CD4-positive, alpha-beta memory T cell (primary cell): ENCODE results near the gene TGFBR2. TPM values are rescaled to one million over a fixed set of nuclear protein-coding genes. Genes with fewer than 3 reads are reported as not detected.
A peak's percentile ranks its signal among the peaks of the same experiment; 100 is the strongest.

Source experiments
- CTCF ChIA-PET: fragments of 350-600 bp; sonication (Branson Sonifier 250); formaldehyde crosslinking; loops from one replicate; lab custom pipeline; 2021; ENCODE audit warnings: inconsistent platforms; ENCODE audit not compliant: partially characterized antibody; lab: Charles Lee
- POLR2A ChIA-PET: fragments of 350-600 bp; sonication (Branson Sonifier 250); formaldehyde crosslinking; loops from one replicate; lab custom pipeline; 2021; ENCODE audit not compliant: partially characterized antibody; lab: Charles Lee
- DNase-seq, 5 donors: peaks; one replicate each; pipeline versions ENCODE4 v3.0.0 to v3.0.0-alpha.2; 2020 to 2022; ENCODE audit warnings: mixed read lengths in 1 of 5
- H3K27ac ChIP-seq: one replicate; pipeline ENCODE4 v1.7.0; 2013; ENCODE audit warnings: low read depth, low read length
- H3K27me3 ChIP-seq: 2 replicates; pipeline ENCODE4 v1.7.0; 2013; ENCODE audit warnings: mild to moderate bottlenecking, low read length, moderate library complexity; ENCODE audit not compliant: insufficient read depth
- H3K36me3 ChIP-seq: 2 replicates; pipeline ENCODE4 v1.7.0; 2013; ENCODE audit warnings: mild to moderate bottlenecking, low read length, moderate library complexity; ENCODE audit not compliant: insufficient read depth
- H3K4me1 ChIP-seq: 2 replicates; pipeline ENCODE4 v1.7.0; 2013; ENCODE audit warnings: mild to moderate bottlenecking, low read length, moderate library complexity; ENCODE audit not compliant: insufficient read depth
- H3K4me3 ChIP-seq, 2 donors: one replicate each; pipeline ENCODE4 v1.7.0; 2013; ENCODE audit warnings: low read length in 2 of 2, mild to moderate bottlenecking in 1 of 2
- H3K9me3 ChIP-seq, 2 donors: one replicate each; pipeline ENCODE4 v1.7.0; 2013; ENCODE audit warnings: low read length in 2 of 2, control low read depth in 1 of 2; ENCODE audit not compliant: control insufficient read depth in 1 of 2
- H3K27ac Mint-ChIP-seq, 7 donors: one replicate each; pipeline ENCODE4 v1.8.0; 2020 to 2021; ENCODE audit warnings: mixed read lengths in 7 of 7, mild to moderate bottlenecking in 6 of 7, inconsistent platforms in 3 of 7, moderate library complexity in 3 of 7
- H3K27me3 Mint-ChIP-seq, 2 donors: one replicate each; pipeline ENCODE4 v1.8.0; 2020 to 2021; ENCODE audit warnings: mixed read lengths in 2 of 2
- H3K36me3 Mint-ChIP-seq, 2 donors: one replicate each; pipeline ENCODE4 v1.8.0; 2020 to 2021; ENCODE audit warnings: mixed read lengths in 2 of 2, inconsistent platforms in 1 of 2, mild to moderate bottlenecking in 1 of 2
- H3K4me1 Mint-ChIP-seq, 4 donors: one replicate each; pipeline ENCODE4 v1.8.0; 2020 to 2021; ENCODE audit warnings: mixed read lengths in 4 of 4, mild to moderate bottlenecking in 1 of 4
- H3K4me3 Mint-ChIP-seq, 8 donors: one replicate each; pipeline ENCODE4 v1.8.0; 2020 to 2021; ENCODE audit warnings: mixed read lengths in 8 of 8, mild to moderate bottlenecking in 7 of 8, moderate library complexity in 6 of 8, inconsistent platforms in 3 of 8
- H3K9me3 Mint-ChIP-seq, 8 donors: one replicate each; pipeline ENCODE4 v1.8.0; 2020 to 2021; ENCODE audit warnings: mixed read lengths in 8 of 8, mild to moderate bottlenecking in 5 of 8, inconsistent platforms in 3 of 8, moderate library complexity in 1 of 8
- intact Hi-C: fragments of 100-400 bp; cut with micrococcal nuclease; formaldehyde crosslinking; loops from one replicate; pipeline ENCODE4 v1.15.1; 2023
- polyA plus RNA-seq, 2 donors: library from polyadenylated mRNA; unstranded; fragments of 300-500 nt; fragmentation: Illumina TruSeq; gene quantifications; one replicate each; pipeline ENCODE4 v1.2.3, GENCODE V29; 2021
- total RNA-seq, 2 experiments: library from RNA; stranded (reverse); gene quantifications; one replicate each; pipeline ENCODE4 v1.2.3, GENCODE V29; 2021

TGFBR2 gene
- total and polyA plus RNA-seq, 4 experiments from 2014 or later: 58.7 to 110 (median 110) TPM

GRCh38 chr3:30632521-30632920 is 26.1 kb downstream of the TGFBR2 start:
- no peaks in the 10 kb centered on the region for H3K27me3 Mint-ChIP-seq
- Histone ChIP-seq H3K36me3 (no peaks in the 10 kb centered on the region), H3K4me1 (peaks cover 99% of the 10 kb centered on the region), H3K4me3 (no peak overlapping the region), H3K9me3 (no peaks in the 10 kb centered on the region), H3K27me3 (no peaks in the 10 kb centered on the region), H3K27ac (peak overlapping the region; percentile 60)
- no peak for DNase-seq
- H3K4me1 Mint-ChIP-seq: peaks cover 75 to 99% (median 89%) of the 10 kb centered on the region in 4 donors
- peak overlapping the region in 7 of 8 donors; percentile 20 to 80 (median 63) for H3K4me3 Mint-ChIP-seq
- H3K27ac Mint-ChIP-seq: peak overlapping the region; percentile 89 to 97 (median 95)
- CTCF ChIA-PET: interaction anchor here (1.6 to 4.9 kb wide), 2 partner anchors 12 to 18 kb away, joined by 5 to 75 read pairs; no protein-coding TSS in a partner anchor
- POLR2A ChIA-PET: interaction anchor here (0.8 to 21.0 kb wide), 7 partner anchors 10 to 61 kb away, joined by 3 to 580 read pairs (median 10); partner anchors contain the start of gene TGFBR2
- no peaks in the 10 kb centered on the region for H3K9me3 Mint-ChIP-seq
- H3K36me3 Mint-ChIP-seq: peaks cover 29 to 33% of the 10 kb centered on the region in 2 donors
- intact Hi-C loops: loop anchor here (5.0 kb wide), 1 partner anchor 900 kb away; the partner anchor contains the start of gene STT3B

- H3K4me1 Mint-ChIP-seq: peaks cover 80 to 100% (median 92%) of the 10 kb centered on the region in 4 donors
- ChIA-PET POLR2A (interaction anchor here (1.3 to 21.0 kb wide), 4 partner anchors 9 to 22 kb away, joined by 3 to 580 read pairs (median 148); partner anchors contain the start of gene TGFBR2), CTCF (interaction anchor here (1.1 to 1.3 kb wide), 2 partner anchors 21 to 59 kb away, joined by 3 to 4 read pairs; no protein-coding TSS in a partner anchor)
- Histone ChIP-seq H3K27ac (peak overlapping the region; percentile 60), H3K9me3 (no peaks in the 10 kb centered on the region), H3K4me1 (peaks cover 99% of the 10 kb centered on the region), H3K4me3 (no peak overlapping the region), H3K27me3 (no peaks in the 10 kb centered on the region), H3K36me3 (no peaks in the 10 kb centered on the region)
- peak overlapping the region in 1 of 8 donors; percentile 1 for H3K4me3 Mint-ChIP-seq
- H3K27ac Mint-ChIP-seq: peak overlapping the region in 6 of 7 donors; percentile 89 to 97 (median 92)
- no peaks in the 10 kb centered on the region for H3K9me3 Mint-ChIP-seq
- intact Hi-C loops: loop anchor here (5.0 kb wide), 1 partner anchor 899 kb away; the partner anchor contains the start of gene STT3B
- H3K27me3 Mint-ChIP-seq: no peaks in the 10 kb centered on the region
- no peak for DNase-seq
- H3K36me3 Mint-ChIP-seq: peaks cover 33% of the 10 kb centered on the region in 2 donors
These were observed 27.3 kb downstream of the TGFBR2 start for GRCh38 chr3:30633718-30634117.

- Mint-ChIP-seq H3K36me3 (peaks cover 25 to 30% of the 10 kb centered on the region in 2 donors), H3K9me3 (no peaks in the 10 kb centered on the region), H3K4me1 (peaks cover 79 to 100% (median 92%) of the 10 kb centered on the region in 4 donors), H3K27me3 (no peaks in the 10 kb centered on the region), H3K4me3 (peak overlapping the region in 7 of 8 donors; percentile 37 to 85 (median 71)), H3K27ac (peak overlapping the region; percentile 82 to 96 (median 90))
- H3K36me3 ChIP-seq: no peaks in the 10 kb centered on the region
- peak overlapping the region; percentile 60 for H3K27ac ChIP-seq
- H3K4me3 ChIP-seq: peak overlapping the region in 1 of 2 donors; percentile 13
- POLR2A ChIA-PET: interaction anchor here (0.7 to 21.0 kb wide), 8 partner anchors 10 to 281 kb away, joined by 3 to 580 read pairs (median 4); partner anchors contain the start of gene TGFBR2
- H3K9me3 ChIP-seq: no peaks in the 10 kb centered on the region
- H3K4me1 ChIP-seq: peaks cover 99% of the 10 kb centered on the region
- intact Hi-C loops: loop anchor here (5.0 kb wide), 1 partner anchor 897 kb away; the partner anchor contains the start of gene STT3B
- CTCF ChIA-PET: interaction anchor here (0.7 to 2.0 kb wide), 11 partner anchors 9 to 436 kb away, joined by 3 to 7 read pairs (median 4); no protein-coding TSS in a partner anchor
- DNase-seq: no peak
- no peaks in the 10 kb centered on the region for H3K27me3 ChIP-seq
These were observed 28.6 kb downstream of the TGFBR2 start for GRCh38 chr3:30634761-30635735.

GRCh38 chr3:30637310-30638219 is 31.2 kb downstream of the TGFBR2 start:
- intact Hi-C loops: no loop called here
- H3K4me3 ChIP-seq: peak overlapping the region in 1 of 2 donors; percentile 18

GRCh38 chr3:30638685-30639412 is 32.4 kb downstream of the TGFBR2 start:
- Mint-ChIP-seq H3K9me3 (no peaks in the 10 kb centered on the region), H3K4me3 (peak overlapping the region; percentile 62 to 94 (median 76)), H3K27ac (peak overlapping the region; percentile 82 to 97 (median 89)), H3K27me3 (no peaks in the 10 kb centered on the region), H3K36me3 (peaks cover 13 to 19% of the 10 kb centered on the region in 2 donors), H3K4me1 (peaks cover 76 to 100% (median 90%) of the 10 kb centered on the region in 4 donors)
- ChIA-PET POLR2A (interaction anchor here (0.8 to 21.0 kb wide), 10 partner anchors 7 to 43 kb away, joined by 3 to 580 read pairs (median 10); partner anchors contain the start of gene TGFBR2), CTCF (interaction anchor here (1.4 to 1.8 kb wide), 4 partner anchors 9 to 318 kb away, joined by 3 to 7 read pairs (median 4); no protein-coding TSS in a partner anchor)
- Histone ChIP-seq H3K27ac (peak overlapping the region; percentile 29), H3K27me3 (no peaks in the 10 kb centered on the region), H3K4me1 (peaks cover 100% of the 10 kb centered on the region), H3K4me3 (peak overlapping the region in 1 of 2 donors; percentile 1), H3K9me3 (no peaks in the 10 kb centered on the region), H3K36me3 (no peaks in the 10 kb centered on the region)
- intact Hi-C loops: no loop called here
- no peak for DNase-seq

More at GRCh38 chr3:30637310-30638219, 31.2 kb downstream of the TGFBR2 start:
- H3K4me1 Mint-ChIP-seq: peaks cover 75 to 100% (median 89%) of the 10 kb centered on the region in 4 donors
- ChIA-PET CTCF (interaction anchor here (1.2 to 1.5 kb wide), 4 partner anchors 10 to 316 kb away, joined by 3 to 7 read pairs (median 4); no protein-coding TSS in a partner anchor), POLR2A (interaction anchor here (0.9 to 21.0 kb wide), 7 partner anchors 9 to 30 kb away, joined by 3 to 580 read pairs (median 21); partner anchors contain the start of gene TGFBR2)
- H3K4me3 Mint-ChIP-seq: peak overlapping the region; percentile 68 to 94 (median 79)
- Histone ChIP-seq H3K4me1 (peaks cover 100% of the 10 kb centered on the region), H3K9me3 (no peaks in the 10 kb centered on the region), H3K27me3 (no peaks in the 10 kb centered on the region), H3K27ac (no peak overlapping the region), H3K36me3 (no peaks in the 10 kb centered on the region)
- H3K27me3 Mint-ChIP-seq: no peaks in the 10 kb centered on the region
- peaks cover 21 to 24% of the 10 kb centered on the region in 2 donors for H3K36me3 Mint-ChIP-seq
- peak overlapping the region; percentile 82 to 97 (median 90) for H3K27ac Mint-ChIP-seq
- H3K9me3 Mint-ChIP-seq: no peaks in the 10 kb centered on the region
- DNase-seq: no peak
